ENCODE data around the gene TMEM63B. TPM values are rescaled to one million over a fixed set of nuclear protein-coding genes. Genes with fewer than 3 reads are reported as not detected.

The TMEM63B gene
- total RNA-seq, 1 experiment from 2014 or later = 22.6 TPM

- Mint-ChIP-seq H3K27me3 (ENCODE audit: insufficient read depth, unreplicated experiment) (no peaks in the 10 kb centered on the region), H3K36me3 (ENCODE audit: insufficient read depth, unreplicated experiment) (peaks cover 65% of the 10 kb centered on the region), H3K27ac (ENCODE audit: low read depth, unreplicated experiment) (no peak overlapping the region), H3K4me3 (ENCODE audit: unreplicated experiment) (no peak overlapping the region), H3K4me1 (ENCODE audit: insufficient read depth, unreplicated experiment) (peaks cover under 1% of the 10 kb centered on the region), H3K9me3 (ENCODE audit: unreplicated experiment) (no peaks in the 10 kb centered on the region)
- CTCF ChIA-PET = interaction anchor here (0.5 to 3.4 kb wide), 3 partner anchors 13 to 321 kb away, joined by 3 to 21 read pairs (median 4); no protein-coding TSS in a partner anchor
- no peak for DNase-seq (ENCODE audit: unreplicated experiment)
- no peak for TF ChIP-seq CTCF (IDR thresholded peaks at IDR 0.05; ENCODE audit: unreplicated experiment)
- POLR2A ChIA-PET = no interaction called here
- BruUV-seq (replicated peaks) = no TSS peak
- intact Hi-C loops (cut with micrococcal nuclease) = no loop called here
Measured at GRCh38 chr6:44110005-44110676, 17.2 kb upstream of the TMEM63B start.

GRCh38 chr6:44110966-44111365 is 16.4 kb upstream of the TMEM63B start:
- Mint-ChIP-seq H3K36me3 (ENCODE audit: insufficient read depth, unreplicated experiment) (peaks cover 67% of the 10 kb centered on the region), H3K27me3 (ENCODE audit: insufficient read depth, unreplicated experiment) (no peaks in the 10 kb centered on the region), H3K4me1 (ENCODE audit: insufficient read depth, unreplicated experiment) (peaks cover 9% of the 10 kb centered on the region), H3K9me3 (ENCODE audit: unreplicated experiment) (no peaks in the 10 kb centered on the region), H3K27ac (ENCODE audit: low read depth, unreplicated experiment) (peak overlapping the region; percentile 20), H3K4me3 (ENCODE audit: unreplicated experiment) (no peak overlapping the region)
- intact Hi-C loops (cut with micrococcal nuclease) = no loop called here
- no TSS peak for BruUV-seq (replicated peaks)
- POLR2A ChIA-PET = interaction anchor here (0.6 kb wide), 1 partner anchor 465 kb away, joined by 3 read pairs; no protein-coding TSS in a partner anchor
- CTCF ChIA-PET = interaction anchor here (0.6 to 3.4 kb wide), 4 partner anchors 11 to 322 kb away, joined by 4 to 21 read pairs (median 6); no protein-coding TSS in a partner anchor
- TF ChIP-seq CTCF (IDR thresholded peaks at IDR 0.05; ENCODE audit: unreplicated experiment) = no peak
- DNase-seq (ENCODE audit: unreplicated experiment) = no peak

GRCh38 chr6:44111434-44112417 is 15.6 kb upstream of the TMEM63B start:
- CTCF ChIA-PET = interaction anchor here (0.6 to 3.4 kb wide), 6 partner anchors 12 to 361 kb away, joined by 3 to 21 read pairs (median 4); no protein-coding TSS in a partner anchor
- DNase-seq (ENCODE audit: unreplicated experiment) = no peak
- intact Hi-C loops (cut with micrococcal nuclease) = no loop called here

More at GRCh38 chr6:44111434-44112417, 15.6 kb upstream of the TMEM63B start:
- Mint-ChIP-seq H3K27me3 (ENCODE audit: insufficient read depth, unreplicated experiment) (no peaks in the 10 kb centered on the region), H3K9me3 (ENCODE audit: unreplicated experiment) (no peaks in the 10 kb centered on the region), H3K4me1 (ENCODE audit: insufficient read depth, unreplicated experiment) (peaks cover 17% of the 10 kb centered on the region), H3K27ac (ENCODE audit: low read depth, unreplicated experiment) (peak overlapping the region; percentile 20), H3K4me3 (ENCODE audit: unreplicated experiment) (no peak overlapping the region), H3K36me3 (ENCODE audit: insufficient read depth, unreplicated experiment) (peaks cover 67% of the 10 kb centered on the region)
- no peak for TF ChIP-seq CTCF (IDR thresholded peaks at IDR 0.05; ENCODE audit: unreplicated experiment)
- BruUV-seq (replicated peaks) = no TSS peak
- POLR2A ChIA-PET = no interaction called here

Measured in MCF 10A (cell line).